Measurements from ENCODE around the gene MTERF2. TPM values are rescaled to one million over a fixed set of nuclear protein-coding genes. Genes with fewer than 3 reads are reported as not detected.

The MTERF2 gene
- total and polyA plus RNA-seq, 2 of the 13 experiments (the other 11 are each of a cell fraction or from before 2014, with no cell fraction given): 8.0 to 11.6 TPM

DNA sequence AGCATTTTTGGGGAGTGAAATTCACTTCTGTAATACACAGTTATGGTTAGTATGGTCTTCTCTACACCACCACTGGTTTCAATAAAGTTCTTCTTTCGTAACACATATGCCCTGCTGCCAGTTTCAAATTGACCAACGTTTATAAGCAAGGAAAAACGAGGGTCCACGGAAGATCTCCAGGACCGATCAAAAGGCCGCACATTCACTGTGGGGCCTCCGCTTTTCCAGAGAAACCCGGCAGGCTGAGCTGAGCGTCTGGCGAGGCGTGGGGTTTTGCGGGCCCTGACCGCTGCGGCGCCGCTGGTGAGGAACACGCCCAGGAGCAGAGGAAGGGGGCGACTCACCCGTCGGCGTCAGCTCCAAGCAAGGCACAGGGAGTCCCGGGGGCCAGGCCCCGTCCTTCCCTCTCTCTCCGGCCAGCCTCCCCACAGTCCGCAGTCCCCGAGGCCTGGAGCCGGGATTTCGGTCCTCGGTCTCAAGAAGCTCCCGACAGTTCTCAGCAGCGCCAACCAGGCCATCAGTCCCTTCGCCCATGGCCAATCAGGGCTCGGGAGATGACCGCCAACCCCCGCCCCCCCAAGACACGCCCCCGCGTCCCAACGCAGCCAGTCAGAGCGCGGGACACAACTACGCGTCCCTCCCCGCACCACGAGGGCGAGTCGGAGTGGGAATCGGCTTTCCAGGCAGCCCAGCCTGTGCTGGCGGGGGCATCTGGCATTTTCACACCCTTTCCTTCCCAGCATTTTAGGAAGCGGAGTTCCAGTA is at the start of gene MTERF2 (continued):
- TF ChIP-seq, protein P1, sequence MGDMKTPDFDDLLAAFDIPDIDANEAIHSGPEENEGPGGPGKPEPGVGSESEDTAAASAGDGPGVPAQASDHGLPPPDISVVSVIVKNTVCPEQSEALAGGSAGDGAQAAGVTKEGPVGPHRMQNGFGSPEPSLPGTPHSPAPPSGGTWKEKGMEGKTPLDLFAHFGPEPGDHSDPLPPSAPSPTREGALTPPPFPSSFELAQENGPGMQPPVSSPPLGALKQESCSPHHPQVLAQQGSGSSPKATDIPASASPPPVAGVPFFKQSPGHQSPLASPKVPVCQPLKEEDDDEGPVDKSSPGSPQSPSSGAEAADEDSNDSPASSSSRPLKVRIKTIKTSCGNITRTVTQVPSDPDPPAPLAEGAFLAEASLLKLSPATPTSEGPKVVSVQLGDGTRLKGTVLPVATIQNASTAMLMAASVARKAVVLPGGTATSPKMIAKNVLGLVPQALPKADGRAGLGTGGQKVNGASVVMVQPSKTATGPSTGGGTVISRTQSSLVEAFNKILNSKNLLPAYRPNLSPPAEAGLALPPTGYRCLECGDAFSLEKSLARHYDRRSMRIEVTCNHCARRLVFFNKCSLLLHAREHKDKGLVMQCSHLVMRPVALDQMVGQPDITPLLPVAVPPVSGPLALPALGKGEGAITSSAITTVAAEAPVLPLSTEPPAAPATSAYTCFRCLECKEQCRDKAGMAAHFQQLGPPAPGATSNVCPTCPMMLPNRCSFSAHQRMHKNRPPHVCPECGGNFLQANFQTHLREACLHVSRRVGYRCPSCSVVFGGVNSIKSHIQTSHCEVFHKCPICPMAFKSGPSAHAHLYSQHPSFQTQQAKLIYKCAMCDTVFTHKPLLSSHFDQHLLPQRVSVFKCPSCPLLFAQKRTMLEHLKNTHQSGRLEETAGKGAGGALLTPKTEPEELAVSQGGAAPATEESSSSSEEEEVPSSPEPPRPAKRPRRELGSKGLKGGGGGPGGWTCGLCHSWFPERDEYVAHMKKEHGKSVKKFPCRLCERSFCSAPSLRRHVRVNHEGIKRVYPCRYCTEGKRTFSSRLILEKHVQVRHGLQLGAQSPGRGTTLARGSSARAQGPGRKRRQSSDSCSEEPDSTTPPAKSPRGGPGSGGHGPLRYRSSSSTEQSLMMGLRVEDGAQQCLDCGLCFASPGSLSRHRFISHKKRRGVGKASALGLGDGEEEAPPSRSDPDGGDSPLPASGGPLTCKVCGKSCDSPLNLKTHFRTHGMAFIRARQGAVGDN (CRISPR knock-in tag; IDR thresholded peaks at IDR 0.05): peak; percentile 93
- TF ChIP-seq ZFYVE20 (CRISPR knock-in tag; IDR thresholded peaks at IDR 0.05; ENCODE audit: borderline replicate concordance, low read depth) (no peak), ZNF224 (CRISPR knock-in tag; IDR thresholded peaks at IDR 0.05) (no peak), EEA1 (CRISPR knock-in tag; IDR thresholded peaks at IDR 0.05; ENCODE audit: borderline replicate concordance) (no peak), EHMT2 (IDR thresholded peaks at IDR 0.05; ENCODE audit: borderline replicate concordance, low read depth, low read length) (no peak), MATR3 (CRISPR knock-in tag; IDR thresholded peaks at IDR 0.05) (no peak), ZNF274 (CRISPR knock-in tag; IDR thresholded peaks at IDR 0.05) (peak; percentile 79), ATRX (CRISPR knock-in tag; IDR thresholded peaks at IDR 0.05; ENCODE audit: borderline replicate concordance) (no peak), HES4 (CRISPR knock-in tag; IDR thresholded peaks at IDR 0.05; ENCODE audit: borderline replicate concordance) (peak; percentile 72; the same call in 1 of the 2 replicates), ZNF232 (CRISPR knock-in tag; IDR thresholded peaks at IDR 0.05; ENCODE audit: borderline replicate concordance) (0 out of 2 replicates have a peak, but pooled peaks have one; percentile 17), ZNF607 (CRISPR knock-in tag; IDR thresholded peaks at IDR 0.05; ENCODE audit: borderline replicate concordance) (0 out of 2 replicates have a peak, but pooled peaks have one; percentile 50), CCAR2 (optimal IDR thresholded peaks at IDR 0.05; ENCODE audit: low read depth, low read length) (no peak), ZNF768 (CRISPR knock-in tag; IDR thresholded peaks at IDR 0.05) (peak; percentile 56; the same call in 1 of the 2 replicates), PHF8 (CRISPR knock-in tag; IDR thresholded peaks at IDR 0.05) (peak; percentile 97), RFX5 (IDR thresholded peaks at IDR 0.05; ENCODE audit: low read depth, low read length) (no peak), ZBTB38 (CRISPR knock-in tag; IDR thresholded peaks at IDR 0.05) (peak; percentile 55; the same call in 1 of the 2 replicates), ZNF354B (CRISPR knock-in tag; IDR thresholded peaks at IDR 0.05) (peak; percentile 74; the same call in 1 of the 2 replicates), ZNF883 (CRISPR knock-in tag; IDR thresholded peaks at IDR 0.05; ENCODE audit: not compliant biosample characterization) (peak; percentile 63), ZBTB8A (CRISPR knock-in tag; IDR thresholded peaks at IDR 0.05; ENCODE audit: borderline replicate concordance, low read depth) (no peak)
- TF ChIP-seq, protein P2, sequence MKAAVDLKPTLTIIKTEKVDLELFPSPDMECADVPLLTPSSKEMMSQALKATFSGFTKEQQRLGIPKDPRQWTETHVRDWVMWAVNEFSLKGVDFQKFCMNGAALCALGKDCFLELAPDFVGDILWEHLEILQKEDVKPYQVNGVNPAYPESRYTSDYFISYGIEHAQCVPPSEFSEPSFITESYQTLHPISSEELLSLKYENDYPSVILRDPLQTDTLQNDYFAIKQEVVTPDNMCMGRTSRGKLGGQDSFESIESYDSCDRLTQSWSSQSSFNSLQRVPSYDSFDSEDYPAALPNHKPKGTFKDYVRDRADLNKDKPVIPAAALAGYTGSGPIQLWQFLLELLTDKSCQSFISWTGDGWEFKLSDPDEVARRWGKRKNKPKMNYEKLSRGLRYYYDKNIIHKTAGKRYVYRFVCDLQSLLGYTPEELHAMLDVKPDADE (CRISPR knock-in tag; IDR thresholded peaks at IDR 0.05): peak; percentile 57; the same call in 1 of the 2 replicates
- TF ChIP-seq, protein P3, sequence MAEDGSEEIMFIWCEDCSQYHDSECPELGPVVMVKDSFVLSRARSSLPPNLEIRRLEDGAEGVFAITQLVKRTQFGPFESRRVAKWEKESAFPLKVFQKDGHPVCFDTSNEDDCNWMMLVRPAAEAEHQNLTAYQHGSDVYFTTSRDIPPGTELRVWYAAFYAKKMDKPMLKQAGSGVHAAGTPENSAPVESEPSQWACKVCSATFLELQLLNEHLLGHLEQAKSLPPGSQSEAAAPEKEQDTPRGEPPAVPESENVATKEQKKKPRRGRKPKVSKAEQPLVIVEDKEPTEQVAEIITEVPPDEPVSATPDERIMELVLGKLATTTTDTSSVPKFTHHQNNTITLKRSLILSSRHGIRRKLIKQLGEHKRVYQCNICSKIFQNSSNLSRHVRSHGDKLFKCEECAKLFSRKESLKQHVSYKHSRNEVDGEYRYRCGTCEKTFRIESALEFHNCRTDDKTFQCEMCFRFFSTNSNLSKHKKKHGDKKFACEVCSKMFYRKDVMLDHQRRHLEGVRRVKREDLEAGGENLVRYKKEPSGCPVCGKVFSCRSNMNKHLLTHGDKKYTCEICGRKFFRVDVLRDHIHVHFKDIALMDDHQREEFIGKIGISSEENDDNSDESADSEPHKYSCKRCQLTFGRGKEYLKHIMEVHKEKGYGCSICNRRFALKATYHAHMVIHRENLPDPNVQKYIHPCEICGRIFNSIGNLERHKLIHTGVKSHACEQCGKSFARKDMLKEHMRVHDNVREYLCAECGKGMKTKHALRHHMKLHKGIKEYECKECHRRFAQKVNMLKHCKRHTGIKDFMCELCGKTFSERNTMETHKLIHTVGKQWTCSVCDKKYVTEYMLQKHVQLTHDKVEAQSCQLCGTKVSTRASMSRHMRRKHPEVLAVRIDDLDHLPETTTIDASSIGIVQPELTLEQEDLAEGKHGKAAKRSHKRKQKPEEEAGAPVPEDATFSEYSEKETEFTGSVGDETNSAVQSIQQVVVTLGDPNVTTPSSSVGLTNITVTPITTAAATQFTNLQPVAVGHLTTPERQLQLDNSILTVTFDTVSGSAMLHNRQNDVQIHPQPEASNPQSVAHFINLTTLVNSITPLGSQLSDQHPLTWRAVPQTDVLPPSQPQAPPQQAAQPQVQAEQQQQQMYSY (CRISPR knock-in tag; IDR thresholded peaks at IDR 0.05): peak; percentile 93
